Measurements from ENCODE around the gene KCNAB1. TPM values are rescaled to one million over a fixed set of nuclear protein-coding genes. Genes with fewer than 3 reads are reported as not detected.
"Not testable (repeated sequence)": the region's sequence is repeated elsewhere in the genome, so short reads cannot be mapped to it uniquely, and the experiment has no call there.

The KCNAB1 gene
- total RNA-seq, 1 donor from 2014 or later, result under 0.01 TPM

GRCh38 chr3:156563900-156564682 is 443.7 kb downstream of the KCNAB1 start:
- DNase-seq (ENCODE audit: low read depth in 2 of 2), result no peak

DNA sequence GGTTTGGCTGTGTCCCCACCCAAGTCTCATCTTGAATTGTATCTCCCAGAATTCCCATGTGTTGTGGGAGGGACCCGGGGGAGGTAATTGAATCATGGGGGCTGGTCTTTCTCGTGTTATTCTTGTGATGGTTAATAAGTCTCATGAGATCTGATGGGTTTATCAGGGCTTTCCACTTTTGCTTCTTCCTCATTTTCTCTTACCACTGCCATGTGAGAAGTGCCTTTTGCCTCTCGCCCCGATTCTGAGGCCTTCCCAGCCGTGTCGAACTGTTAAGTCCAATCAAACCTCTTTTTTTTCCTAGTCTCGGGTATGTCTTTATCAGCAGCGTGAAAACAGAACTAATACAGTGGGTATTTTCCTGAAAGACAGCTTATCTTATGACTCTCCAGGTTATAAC is 448.6 kb downstream of the KCNAB1 start:
- DNase-seq (ENCODE audit: low read depth in 2 of 2), result not testable (repeated sequence)

GRCh38 chr3:156569881-156570280 is 449.5 kb downstream of the KCNAB1 start:
- not testable (repeated sequence) for DNase-seq (ENCODE audit: low read depth in 2 of 2)

DNA sequence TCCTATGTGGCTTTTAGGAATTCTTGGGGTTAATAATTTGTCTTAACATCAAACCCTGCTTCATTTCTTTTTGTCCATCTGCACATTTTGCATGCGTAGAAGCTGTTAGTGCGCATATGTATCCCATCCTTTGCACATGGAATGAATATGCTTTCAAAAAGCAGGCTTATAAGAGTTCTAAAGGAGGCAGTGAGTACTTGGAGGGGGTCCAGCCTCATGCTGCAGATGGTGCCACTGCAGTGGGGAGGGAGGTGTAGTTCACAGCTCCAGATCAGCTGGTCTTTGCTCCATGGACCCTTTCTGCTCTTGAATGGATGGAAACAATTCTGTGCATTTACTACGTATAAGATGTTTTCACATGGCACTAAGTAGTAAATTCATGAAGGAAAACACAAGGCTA is 455.3 kb downstream of the KCNAB1 start:
- no peak for DNase-seq (ENCODE audit: low read depth in 2 of 2)

DNA sequence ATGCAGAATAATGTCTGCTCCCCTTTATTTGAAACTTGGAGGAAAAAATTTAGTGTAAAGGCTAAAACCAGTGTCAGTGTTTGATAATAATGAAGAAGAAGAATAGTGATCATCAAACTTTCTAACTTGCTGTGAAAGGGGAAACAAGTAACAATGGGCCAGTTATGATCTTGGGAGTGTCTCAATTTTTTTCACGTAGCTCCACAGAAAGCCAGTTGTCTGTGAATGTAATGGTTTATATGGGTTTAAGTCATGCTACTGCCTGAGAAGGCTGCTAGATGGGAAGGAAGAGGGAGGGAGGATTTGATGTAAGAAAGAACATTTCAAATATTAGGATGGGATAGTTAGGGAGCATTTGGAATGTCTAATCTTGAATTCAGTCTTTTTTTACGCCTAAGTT is 455.7 kb downstream of the KCNAB1 start:
- no peak for DNase-seq (ENCODE audit: low read depth in 2 of 2)

GRCh38 chr3:156576651-156577348 is 456.4 kb downstream of the KCNAB1 start:
- DNase-seq (ENCODE audit: low read depth in 2 of 2), result no peak

GRCh38 chr3:156577736-156578135 is 457.4 kb downstream of the KCNAB1 start:
- no peak for DNase-seq (ENCODE audit: low read depth in 2 of 2)

DNA sequence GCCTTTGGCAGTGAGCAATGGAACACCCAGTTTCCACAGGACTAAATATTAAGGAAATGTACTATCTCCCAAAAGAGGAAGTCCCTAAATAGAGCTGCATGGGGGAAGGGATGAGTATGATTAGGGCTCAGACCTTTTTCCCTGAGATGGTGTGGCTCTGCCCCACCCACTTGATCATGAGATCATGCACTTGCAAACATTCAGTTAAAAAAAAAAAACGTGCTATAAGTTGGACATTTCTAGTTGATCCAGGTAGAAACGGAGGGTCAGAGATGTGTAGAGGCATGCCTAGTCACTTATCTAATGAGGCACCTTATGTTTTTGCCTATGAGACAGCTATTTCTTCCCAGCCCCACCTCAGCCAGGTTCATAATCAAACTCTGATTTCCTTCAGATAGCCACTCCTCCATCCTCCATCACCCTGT is 459.1 kb downstream of the KCNAB1 start:
- no peak for DNase-seq (ENCODE audit: low read depth in 2 of 2)

DNA sequence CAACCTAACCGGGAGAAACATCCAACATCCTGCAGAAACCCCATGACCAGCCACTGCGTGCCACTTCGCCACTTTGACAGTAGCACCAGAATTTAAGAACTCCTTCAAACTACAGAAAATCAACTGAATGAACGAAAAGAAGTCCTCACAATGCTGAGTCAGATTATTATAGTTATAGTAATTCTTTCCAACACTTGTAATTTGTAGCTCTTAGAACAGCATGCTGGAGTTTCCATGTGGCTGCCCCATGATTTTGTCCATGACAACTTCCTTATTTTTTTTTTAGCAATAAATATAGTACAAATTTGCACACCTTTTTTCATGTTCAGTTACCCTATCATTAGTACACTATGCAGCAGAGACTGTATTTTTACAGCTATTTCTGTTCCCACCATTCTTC is 460.7 kb downstream of the KCNAB1 start:
- no peak for DNase-seq (ENCODE audit: low read depth in 2 of 2)

GRCh38 chr3:156581954-156582353 is 461.6 kb downstream of the KCNAB1 start:
- DNase-seq (ENCODE audit: low read depth in 2 of 2), result no peak

GRCh38 chr3:156582532-156583183 is 462.3 kb downstream of the KCNAB1 start:
- DNase-seq (ENCODE audit: low read depth in 2 of 2), result no peak

- DNase-seq (ENCODE audit: low read depth in 2 of 2), result no peak
Measured at GRCh38 chr3:156583469-156583868, 463.1 kb downstream of the KCNAB1 start.

DNA sequence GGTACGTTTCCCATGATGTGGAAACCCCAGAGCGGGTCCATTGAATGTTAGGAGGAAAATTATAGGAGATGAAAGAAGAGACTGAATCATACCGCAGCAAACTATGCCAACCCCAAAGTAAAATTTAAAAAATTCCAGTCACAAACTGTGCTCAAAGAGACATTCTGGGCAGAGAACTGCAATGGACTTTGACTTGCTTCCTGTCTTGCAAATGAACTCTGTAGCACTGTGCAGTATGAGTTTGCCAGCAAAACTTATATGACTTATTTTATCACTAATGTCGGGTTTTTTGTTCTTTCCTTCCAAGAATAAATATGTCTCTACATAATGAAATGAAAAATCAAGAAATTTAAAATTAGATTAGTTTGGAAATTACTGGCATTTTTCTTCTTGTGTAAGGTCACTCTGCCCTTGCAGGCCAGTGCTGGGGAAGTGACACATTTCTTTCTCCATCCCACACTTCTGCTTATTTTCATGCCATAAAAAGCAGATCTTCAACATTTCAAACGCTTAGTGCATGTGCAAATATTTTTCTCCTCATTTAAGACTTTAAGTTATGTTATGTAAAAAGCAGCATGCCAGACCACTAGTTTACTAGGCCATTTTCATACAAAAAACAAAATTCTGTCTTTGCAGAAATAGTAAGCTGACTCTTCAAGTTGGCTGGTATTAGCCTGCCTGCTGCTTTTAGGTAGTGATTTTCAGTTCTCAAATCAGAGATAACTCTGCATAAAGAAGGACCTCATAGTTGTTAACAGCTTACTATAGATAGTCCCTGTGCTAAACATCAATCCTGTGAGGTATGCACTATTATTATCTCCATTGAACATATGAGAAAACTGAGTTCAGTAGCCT is 466.8 kb downstream of the KCNAB1 start:
- no peak for DNase-seq (ENCODE audit: low read depth in 2 of 2)

- no peak for DNase-seq (ENCODE audit: low read depth in 2 of 2)
Measured at GRCh38 chr3:156587760-156588069, 467.3 kb downstream of the KCNAB1 start.

Other genes starting within 250 kb of the KCNAB1 start
- gene GMPS, start 249.9 kb upstream of the KCNAB1 start, total RNA-seq, result 11.0 and 13.5 TPM in 2 replicates

All from dermis microvascular lymphatic vessel endothelial cell (primary cell).